Inflammatory macrophage treated with lipopolysaccharide for 4 hours (primary cell): ENCODE measurements around the gene DYNAP.

Experiments used
- DNase-seq: peaks from one replicate; pipeline ENCODE4 v3.0.0-alpha.2; 2020

Gene DYNAP

GRCh38 chr18:54641734-54642133, 50.7 kb downstream of the DYNAP start:
- no peak for DNase-seq

- no peak for DNase-seq
These were observed 56.1 kb downstream of the DYNAP start for GRCh38 chr18:54647176-54647575.
